Measurements from ENCODE around the gene SLFN12L. TPM values are rescaled to one million over a fixed set of nuclear protein-coding genes. Genes with fewer than 3 reads are reported as not detected.
"Not testable (repeated sequence)": the region's sequence is repeated elsewhere in the genome, so short reads cannot be mapped to it uniquely, and the experiment has no call there.

SLFN12L gene
- polyA plus RNA-seq (ENCODE audit: insufficient read length in 4 of 4): under 1 TPM; 0.10 to 0.21 (median 0.13) TPM

GRCh38 chr17:35537601-35538141 lies at the start of gene SLFN12L:
TSS of gene SLFN12L (minus strand) at chr17:35537678. CDS start at chr17:35522364, 15,314 bp downstream.
- DNase-seq (ENCODE audit: low read depth in 4 of 4, low spot score in 3 of 4): no peak

- no peak for DNase-seq (ENCODE audit: low read depth in 4 of 4, low spot score in 3 of 4)
Observed at GRCh38 chr17:35586569-35587073, 49.1 kb upstream of the SLFN12L start.

GRCh38 chr17:35584061-35584460 lies 46.6 kb upstream of the SLFN12L start:
- no peak for DNase-seq (ENCODE audit: low read depth in 4 of 4, low spot score in 3 of 4)

GRCh38 chr17:35578929-35579432 lies 41.5 kb upstream of the SLFN12L start:
- DNase-seq (ENCODE audit: low read depth in 4 of 4, low spot score in 3 of 4): no peak

- DNase-seq (ENCODE audit: low read depth in 4 of 4, low spot score in 3 of 4): peak; percentile 76 to 91 (median 84)
Observed at GRCh38 chr17:35578197-35578928, 40.9 kb upstream of the SLFN12L start, which contains the start of gene PEX12. TSS of gene PEX12 (minus strand) at chr17:35578571. CDS start at chr17:35578021, 550 bp downstream.

GRCh38 chr17:35577830-35578196 lies 40.3 kb upstream of the SLFN12L start:
- no peak for DNase-seq (ENCODE audit: low read depth in 4 of 4, low spot score in 3 of 4)

- DNase-seq (ENCODE audit: low read depth in 4 of 4, low spot score in 3 of 4): no peak
Observed at GRCh38 chr17:35575759-35576158, 38.3 kb upstream of the SLFN12L start.

- DNase-seq (ENCODE audit: low read depth in 4 of 4, low spot score in 3 of 4): no peak
Observed at GRCh38 chr17:35569405-35569804, 31.9 kb upstream of the SLFN12L start.

GRCh38 chr17:35568561-35568960 lies 31.1 kb upstream of the SLFN12L start:
- DNase-seq (ENCODE audit: low read depth in 4 of 4, low spot score in 3 of 4): no peak

GRCh38 chr17:35566968-35567367 lies 29.5 kb upstream of the SLFN12L start:
- DNase-seq (ENCODE audit: low read depth in 4 of 4, low spot score in 3 of 4): no peak

- not testable (repeated sequence) for DNase-seq (ENCODE audit: low read depth in 4 of 4, low spot score in 3 of 4)
Observed at GRCh38 chr17:35563181-35563580, 25.7 kb upstream of the SLFN12L start.

- DNase-seq (ENCODE audit: low read depth in 4 of 4, low spot score in 3 of 4): no peak
Observed at GRCh38 chr17:35560703-35561102, 23.2 kb upstream of the SLFN12L start, which contains the start of gene SLFN14. TSS of gene SLFN14 (minus strand) at chr17:35560819. CDS start at chr17:35558062, 2,757 bp downstream.

GRCh38 chr17:35559495-35560210 lies 22.2 kb upstream of the SLFN12L start:
- no peak for DNase-seq (ENCODE audit: low read depth in 4 of 4, low spot score in 3 of 4)

GRCh38 chr17:35557353-35557752 lies 19.9 kb upstream of the SLFN12L start:
- no peak for DNase-seq (ENCODE audit: low read depth in 4 of 4, low spot score in 3 of 4)

- DNase-seq (ENCODE audit: low read depth in 4 of 4, low spot score in 3 of 4): no peak
Observed at GRCh38 chr17:35555691-35556090, 18.2 kb upstream of the SLFN12L start.

- no peak for DNase-seq (ENCODE audit: low read depth in 4 of 4, low spot score in 3 of 4)
Observed at GRCh38 chr17:35554668-35555067, 17.2 kb upstream of the SLFN12L start.

- DNase-seq (ENCODE audit: low read depth in 4 of 4, low spot score in 3 of 4): no peak
Observed at GRCh38 chr17:35553310-35553709, 15.8 kb upstream of the SLFN12L start.

- DNase-seq (ENCODE audit: low read depth in 4 of 4, low spot score in 3 of 4): no peak
Observed at GRCh38 chr17:35548978-35549377, 11.5 kb upstream of the SLFN12L start.

- no peak for DNase-seq (ENCODE audit: low read depth in 4 of 4, low spot score in 3 of 4)
Observed at GRCh38 chr17:35548208-35548810, 10.8 kb upstream of the SLFN12L start.

GRCh38 chr17:35546487-35546886 lies 9.0 kb upstream of the SLFN12L start:
- DNase-seq (ENCODE audit: low read depth in 4 of 4, low spot score in 3 of 4): no peak

- DNase-seq (ENCODE audit: low read depth in 4 of 4, low spot score in 3 of 4): no peak
Observed at GRCh38 chr17:35545150-35545549, 7.7 kb upstream of the SLFN12L start.

Data from right renal pelvis (tissue), 4 donors.